ENCODE measurements around the gene NAIF1. TPM values are rescaled to one million over a fixed set of nuclear protein-coding genes. Genes with fewer than 3 reads are reported as not detected.

Gene NAIF1
- polyA plus RNA-seq, 1 of the 3 experiments (the other 2 are of a cell fraction), result 14.8 TPM

- H3K4me3 ChIP-seq (ENCODE audit: low read depth in 2 of 2, low read length in 1 of 2), result no peak overlapping the region
- H3K9me2 ChIP-seq, result no peaks in the 10 kb centered on the region
- H3K79me2 ChIP-seq (ENCODE audit: insufficient read depth), result peaks cover 23% of the 10 kb centered on the region
- no peak overlapping the region for H3K4me2 ChIP-seq
- ChIA-PET POLR2A (no interaction called here), CTCF (no interaction called here)
- no peaks in the 10 kb centered on the region for H4K20me1 ChIP-seq (ENCODE audit: insufficient read depth)
- 86% methylated on average over 13 of the region's 13 CpGs for WGBS (ENCODE audit: low lambda C conversion rate)
- no peaks in the 10 kb centered on the region for H3K27me3 ChIP-seq (ENCODE audit: insufficient read depth)
- DNase-seq, result no peak
- H3K36me3 ChIP-seq (replicated peaks in 1 of 2; ENCODE audit: control insufficient read depth in 1 of 2, insufficient read depth in 2 of 2, low read length in 1 of 2), result peaks cover 0 to 3% of the 10 kb centered on the region in 2 experiments
- H3K9ac ChIP-seq, result no peak overlapping the region
- peaks cover 6 to 11% of the 10 kb centered on the region in 2 experiments; a peak in 1 of 4 replicates for H3K4me1 ChIP-seq (ENCODE audit: control insufficient read depth in 1 of 2, insufficient read depth in 2 of 2, low read depth in 1 of 2, low read length in 1 of 2)
- no peaks in the 10 kb centered on the region for H3F3A ChIP-seq (replicated peaks; ENCODE audit: insufficient read depth)
- H3K27ac ChIP-seq (ENCODE audit: low read depth in 2 of 2, low read length in 1 of 2), result peak overlapping the region in 1 of 2 experiments; percentile 18; a peak in 2 of 4 replicates
- H3K9me3 ChIP-seq, result no peaks in the 10 kb centered on the region
- H2AFZ ChIP-seq (ENCODE audit: low read depth), result no peak overlapping the region
- no peak for TF ChIP-seq FOXM1 (IDR thresholded peaks at IDR 0.05; ENCODE audit: low read depth)
- TF ChIP-seq RXRA (IDR thresholded peaks at IDR 0.05; ENCODE audit: borderline replicate concordance, low read depth), result no peak
- TF ChIP-seq USF1 (IDR thresholded peaks at IDR 0.05; ENCODE audit: borderline replicate concordance, low read depth), result no peak
- no peak for TF ChIP-seq NRF1 (IDR thresholded peaks at IDR 0.05; ENCODE audit: low read depth, low read length)
- no peak for TF ChIP-seq REST (IDR thresholded peaks at IDR 0.05; ENCODE audit: low read depth, low read length)
- no peak for TF ChIP-seq YY1 (IDR thresholded peaks at IDR 0.05; ENCODE audit: low read depth)
- TF ChIP-seq MEF2A (IDR thresholded peaks at IDR 0.05; ENCODE audit: borderline replicate concordance, low read depth), result no peak
- TF ChIP-seq RAD21 (IDR thresholded peaks at IDR 0.05; ENCODE audit: low read length), result no peak
- TF ChIP-seq FOXJ3 (CRISPR knock-in tag; IDR thresholded peaks at IDR 0.05), result no peak
- no peak for TF ChIP-seq GABPA (IDR thresholded peaks at IDR 0.05; ENCODE audit: low read depth)
- TF ChIP-seq NFIC (IDR thresholded peaks at IDR 0.05; ENCODE audit: borderline replicate concordance), result no peak
- no peak for TF ChIP-seq PBX3 (IDR thresholded peaks at IDR 0.05)
- no peak for TF ChIP-seq ELF1 (IDR thresholded peaks at IDR 0.05)
- no peak for TF ChIP-seq JUND (IDR thresholded peaks at IDR 0.05)
- no peak for TF ChIP-seq EZH2phosphoT487 (IDR thresholded peaks at IDR 0.05; ENCODE audit: borderline replicate concordance, low read depth)
- TF ChIP-seq RCOR1 (IDR thresholded peaks at IDR 0.05; ENCODE audit: low read length), result no peak
Measured at GRCh38 chr9:128061275-128061960, 5.7 kb downstream of the NAIF1 start.

All from SK-N-SH (cell line).